SK-N-MC (cell line): Measurements from ENCODE around the gene SLIT2.

Experiments used
- DNase-seq: peaks from one replicate; pipeline ENCODE4 v3.0.0-alpha.2; 2011; ENCODE audit warnings: low read depth, low spot score
- H3K27ac ChIP-seq: fragments of 200-600 bp; sonication (generic); 2 replicates; pipeline ENCODE4 v1.5.1; 2016; ENCODE audit warnings: mixed run types
- H3K36me3 ChIP-seq: fragments of 200-600 bp; sonication (generic); 2 replicates; pipeline ENCODE4 v1.6.1; 2017; ENCODE audit warnings: antibody characterized with exemption, low read length, mixed read lengths; ENCODE audit not compliant: insufficient read depth
- H3K4me3 ChIP-seq: fragments of 200-600 bp; sonication (generic); 2 replicates; pipeline ENCODE4 v1.5.1; 2016
- H3K9ac ChIP-seq: fragments of 200-600 bp; sonication (generic); 2 replicates; pipeline ENCODE4 v1.8.0; 2017; ENCODE audit warnings: mixed run types, mixed read lengths; ENCODE audit not compliant: insufficient read length
- H3K9me3 ChIP-seq: fragments of 200-600 bp; sonication (generic); 2 replicates; pipeline ENCODE4 v1.6.1; 2017; ENCODE audit warnings: low read depth, mild to moderate bottlenecking, antibody characterized with exemption, low read length, moderate library complexity, mixed read lengths
- EZH2 ChIP-seq: fragments of 200-600 bp; sonication (generic); IDR thresholded peaks from one replicate; pipeline ENCODE4 v1.6.1; 2017; ENCODE audit warnings: antibody characterized with exemption
- FOXP2 ChIP-seq: optimal IDR thresholded peaks from 2 replicates; pipeline ENCODE3; 2011; ENCODE audit warnings: mild to moderate bottlenecking, moderate library complexity; ENCODE audit not compliant: insufficient read depth; ENCODE audit errors: extremely low read length, control extremely low read depth
- POLR2AphosphoS5 ChIP-seq: IDR thresholded peaks from 2 replicates; pipeline ENCODE4 v1.6.1; 2012; ENCODE audit warnings: mild to moderate bottlenecking, low read depth, low read length, borderline replicate concordance

Gene SLIT2

DNA sequence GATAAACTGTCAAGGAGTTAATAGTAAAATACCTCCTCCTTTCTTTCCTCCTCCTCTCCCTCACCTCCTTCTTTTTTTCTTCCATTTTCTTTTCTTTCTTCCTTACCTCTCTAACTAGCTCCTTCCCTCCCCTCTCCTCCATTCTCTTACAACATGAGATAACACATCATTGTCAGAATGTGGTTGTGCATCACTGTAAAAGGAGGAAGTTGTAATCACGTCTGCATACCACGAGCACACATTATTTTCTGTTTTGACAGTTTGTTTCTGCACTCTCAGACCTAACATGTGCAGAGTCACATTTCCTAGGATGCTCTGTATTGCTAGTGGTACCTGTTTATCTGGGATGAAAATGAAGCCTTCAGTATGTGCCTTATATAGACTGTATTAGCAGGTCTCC lies 9.1 kb downstream of the SLIT2 start:
- Histone ChIP-seq H3K27ac (no peak overlapping the region), H3K36me3 (no peaks in the 10 kb centered on the region), H3K4me3 (no peak overlapping the region), H3K9me3 (no peaks in the 10 kb centered on the region), H3K9ac (no peak overlapping the region)
- TF ChIP-seq POLR2AphosphoS5 (no peak), EZH2 (no peak)
- DNase-seq: no peak

DNA sequence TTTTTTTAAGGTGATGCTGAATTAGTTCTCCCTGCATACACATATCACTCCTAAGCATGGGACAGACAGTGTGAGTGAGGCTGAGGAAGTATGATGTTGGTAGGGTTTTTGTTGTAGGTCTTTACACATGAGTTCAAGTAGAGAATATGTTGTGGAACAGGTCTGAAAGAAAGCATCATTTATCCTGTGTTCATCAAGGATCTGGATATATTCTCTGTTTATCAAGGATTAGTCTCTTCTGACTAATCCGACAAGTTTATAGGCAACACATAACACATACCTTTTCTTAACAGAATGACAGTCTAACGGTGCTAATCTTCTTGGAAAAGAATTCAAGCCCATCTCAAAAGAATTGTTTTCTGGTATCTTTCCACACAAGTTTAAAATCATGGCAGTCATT lies 10.5 kb downstream of the SLIT2 start:
- no peak for DNase-seq
- TF ChIP-seq EZH2 (no peak), POLR2AphosphoS5 (no peak), FOXP2 (no peak)
- H3K27ac ChIP-seq: no peak overlapping the region
- H3K36me3 ChIP-seq: no peaks in the 10 kb centered on the region
- no peak overlapping the region for H3K9ac ChIP-seq
- H3K4me3 ChIP-seq: no peak overlapping the region
- no peaks in the 10 kb centered on the region for H3K9me3 ChIP-seq

DNA sequence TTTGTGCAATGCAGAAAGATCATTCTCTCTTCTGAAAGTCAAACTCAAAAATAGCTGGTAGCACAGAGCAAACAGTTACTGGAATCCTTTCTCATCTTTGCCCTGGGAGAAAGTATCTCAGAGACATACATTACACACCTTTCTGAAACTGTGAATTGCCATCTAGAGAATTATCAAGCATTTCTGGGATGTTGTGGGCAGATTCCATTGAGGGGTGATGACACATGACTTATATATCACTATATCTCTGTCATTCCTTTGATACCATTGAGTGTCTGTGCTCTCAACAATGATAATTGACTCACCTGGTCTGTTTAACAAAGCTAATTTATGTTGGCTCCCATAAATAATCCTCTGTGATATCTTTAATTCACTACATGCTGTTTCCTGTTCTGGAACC lies 13.0 kb downstream of the SLIT2 start:
- no peak overlapping the region for H3K9ac ChIP-seq
- H3K4me3 ChIP-seq: no peak overlapping the region
- DNase-seq: no peak
- H3K36me3 ChIP-seq: no peaks in the 10 kb centered on the region
- H3K27ac ChIP-seq: no peak overlapping the region
- TF ChIP-seq POLR2AphosphoS5 (no peak), EZH2 (no peak), FOXP2 (no peak)
- no peaks in the 10 kb centered on the region for H3K9me3 ChIP-seq

DNA sequence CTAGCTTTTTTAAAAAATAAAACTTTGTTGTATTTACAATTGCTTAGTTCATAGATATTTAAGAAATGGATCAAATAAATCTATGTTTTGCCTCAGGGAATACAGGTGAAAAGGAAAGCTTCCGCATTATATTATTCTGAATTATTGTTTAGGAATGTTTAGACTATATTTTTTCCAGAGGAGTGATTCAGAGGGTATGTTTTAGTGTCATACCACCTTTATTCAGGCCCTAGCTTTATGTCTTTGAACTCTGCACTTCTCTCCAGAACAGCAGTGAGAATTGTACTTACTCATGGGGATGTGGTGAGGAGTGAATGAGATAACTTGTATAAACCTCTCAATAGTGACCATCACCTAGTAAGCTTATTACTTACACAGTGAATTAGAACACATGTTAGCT lies 14.0 kb downstream of the SLIT2 start:
- H3K9ac ChIP-seq: no peak overlapping the region
- TF ChIP-seq FOXP2 (no peak), POLR2AphosphoS5 (no peak), EZH2 (no peak)
- H3K27ac ChIP-seq: no peak overlapping the region
- no peak for DNase-seq
- H3K36me3 ChIP-seq: no peaks in the 10 kb centered on the region
- H3K9me3 ChIP-seq: no peaks in the 10 kb centered on the region
- no peak overlapping the region for H3K4me3 ChIP-seq

- DNase-seq: no peak
- H3K9me3 ChIP-seq: no peaks in the 10 kb centered on the region
- no peak overlapping the region for H3K27ac ChIP-seq
- no peak overlapping the region for H3K4me3 ChIP-seq
- TF ChIP-seq EZH2: no peak
- TF ChIP-seq POLR2AphosphoS5: no peak
- TF ChIP-seq FOXP2: no peak
- no peaks in the 10 kb centered on the region for H3K36me3 ChIP-seq
- no peak overlapping the region for H3K9ac ChIP-seq
Observed at GRCh38 chr4:20266215-20267082, 14.7 kb downstream of the SLIT2 start.

DNA sequence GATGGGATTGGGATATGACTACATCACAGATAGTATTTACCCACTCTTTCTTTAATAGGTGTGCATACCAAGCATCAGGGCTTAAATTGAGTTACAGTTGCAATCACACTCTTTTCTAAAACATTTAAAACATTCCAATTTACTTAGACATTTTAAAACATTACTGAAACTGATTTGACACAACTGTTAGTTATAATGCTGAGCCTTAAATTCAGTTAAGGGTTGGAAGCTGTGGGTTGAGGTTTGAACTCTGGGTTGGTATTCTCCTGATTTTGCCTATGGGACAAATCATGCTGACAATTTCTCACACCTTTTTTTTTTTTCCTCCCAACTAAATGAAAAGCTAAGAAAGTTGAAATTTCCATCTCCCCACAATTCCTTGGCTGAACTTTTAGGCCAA lies 16.3 kb downstream of the SLIT2 start:
- no peak for DNase-seq
- TF ChIP-seq POLR2AphosphoS5 (no peak), FOXP2 (no peak), EZH2 (no peak)
- H3K4me3 ChIP-seq: no peak overlapping the region
- H3K9me3 ChIP-seq: no peaks in the 10 kb centered on the region
- no peak overlapping the region for H3K27ac ChIP-seq
- H3K36me3 ChIP-seq: no peaks in the 10 kb centered on the region
- H3K9ac ChIP-seq: no peak overlapping the region

- no peak for DNase-seq
- Histone ChIP-seq H3K9me3 (no peaks in the 10 kb centered on the region), H3K36me3 (no peaks in the 10 kb centered on the region), H3K4me3 (no peak overlapping the region), H3K27ac (no peak overlapping the region), H3K9ac (no peak overlapping the region)
- TF ChIP-seq FOXP2 (no peak), EZH2 (no peak), POLR2AphosphoS5 (no peak)
Observed at GRCh38 chr4:20269320-20269719, 17.6 kb downstream of the SLIT2 start.

- TF ChIP-seq EZH2 (no peak), POLR2AphosphoS5 (no peak), FOXP2 (no peak)
- H3K9me3 ChIP-seq: no peaks in the 10 kb centered on the region
- H3K36me3 ChIP-seq: no peaks in the 10 kb centered on the region
- no peak for DNase-seq
- no peak overlapping the region for H3K9ac ChIP-seq
- no peak overlapping the region for H3K27ac ChIP-seq
- no peak overlapping the region; the same call in 1 of the 2 replicates for H3K4me3 ChIP-seq
Observed at GRCh38 chr4:20271950-20272349, 20.2 kb downstream of the SLIT2 start.

DNA sequence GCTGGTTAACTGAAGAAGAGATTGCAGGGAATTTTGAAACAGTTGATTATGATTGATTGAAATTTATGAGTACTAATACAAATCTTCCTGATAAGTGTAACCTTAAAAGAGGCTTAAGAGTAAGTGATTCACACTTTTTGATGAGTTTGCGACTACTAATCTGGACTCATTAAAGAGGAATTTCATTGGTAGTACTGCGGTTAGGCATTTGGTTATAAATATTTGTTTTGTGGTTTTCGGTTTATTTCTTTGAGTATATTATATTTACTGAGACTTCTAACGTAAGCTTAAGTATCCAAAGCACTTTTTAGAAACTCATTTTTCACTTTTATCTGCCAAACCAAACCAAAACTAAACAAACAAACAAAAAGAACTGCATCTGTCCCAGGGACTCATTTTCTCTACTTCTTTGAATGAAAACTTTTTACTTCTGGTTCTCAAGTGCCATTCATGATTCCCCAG lies 20.7 kb downstream of the SLIT2 start:
- DNase-seq: no peak
- Histone ChIP-seq H3K27ac (no peak overlapping the region), H3K4me3 (no peak overlapping the region; the same call in 1 of the 2 replicates), H3K9me3 (no peaks in the 10 kb centered on the region), H3K36me3 (no peaks in the 10 kb centered on the region), H3K9ac (no peak overlapping the region)
- TF ChIP-seq POLR2AphosphoS5 (no peak), EZH2 (no peak), FOXP2 (no peak)
